HG03432 (cell line): ENCODE data around the gene SYNGR3.
"Not testable (repeated sequence)": the region's sequence is repeated elsewhere in the genome, so short reads cannot be mapped to it uniquely, and the experiment has no call there.

Experiments
- ATAC-seq: cut with Tn5 transposase; IDR thresholded peaks from one replicate; pipeline ENCODE4 v1.9.1; 2021; ENCODE audit warnings: mild to moderate bottlenecking, moderate library complexity; ENCODE audit not compliant: unreplicated experiment

The SYNGR3 gene

GRCh38 chr16:2026461-2027023 lies 36.8 kb downstream of the SYNGR3 start, which contains the start of gene NHERF2:
Gene NHERF2 (plus strand): TSS chr16:2026902. CDS start chr16:2027006, 104 bp downstream.
- no peak for ATAC-seq

GRCh38 chr16:2027024-2028010 lies 37.5 kb downstream of the SYNGR3 start:
- ATAC-seq = no peak

DNA sequence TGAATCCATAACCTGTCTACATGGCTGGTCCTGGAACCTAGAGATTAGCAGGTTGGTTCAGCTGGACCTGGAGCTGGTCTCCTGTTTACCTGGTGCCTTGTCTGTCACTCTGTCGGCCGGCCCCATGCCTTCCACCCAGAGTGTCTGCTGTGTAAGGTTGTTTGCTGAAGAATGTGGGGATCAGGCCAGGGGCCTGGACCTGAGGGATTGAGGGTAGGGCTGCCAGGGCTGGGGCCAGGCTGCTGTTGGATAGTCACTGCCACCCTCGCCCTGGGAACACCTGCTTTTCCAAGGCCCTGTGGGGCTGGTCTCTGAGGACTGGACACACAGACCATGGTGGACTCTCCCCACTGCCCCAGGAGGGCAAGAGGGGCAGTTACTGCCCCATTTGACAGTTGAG lies 38.4 kb downstream of the SYNGR3 start:
- ATAC-seq = no peak

- ATAC-seq = no peak
Observed at GRCh38 chr16:2028620-2029220, 39.0 kb downstream of the SYNGR3 start.

GRCh38 chr16:2029350-2029749 lies 39.6 kb downstream of the SYNGR3 start:
- ATAC-seq = no peak

DNA sequence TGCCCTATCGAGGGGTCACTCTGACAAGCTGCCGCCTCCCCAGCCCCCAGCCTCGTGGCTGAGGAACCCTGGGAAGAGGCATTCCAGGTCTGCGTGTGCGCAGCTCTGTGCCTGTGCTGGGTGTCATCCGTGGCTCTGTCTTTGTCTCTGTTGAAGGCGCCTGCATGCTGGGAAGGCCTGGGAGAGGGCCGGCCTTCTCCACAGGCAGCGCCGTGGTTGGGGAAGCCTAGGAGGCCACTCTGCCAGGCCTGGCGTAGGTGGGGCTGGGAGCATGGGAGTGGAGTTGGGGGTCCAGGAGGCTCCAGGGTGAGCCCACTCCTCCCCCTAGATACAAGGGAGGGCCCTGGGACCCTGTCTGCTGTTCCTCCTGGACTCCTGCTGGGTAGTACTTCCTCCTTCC lies 40.3 kb downstream of the SYNGR3 start:
- ATAC-seq = no peak

DNA sequence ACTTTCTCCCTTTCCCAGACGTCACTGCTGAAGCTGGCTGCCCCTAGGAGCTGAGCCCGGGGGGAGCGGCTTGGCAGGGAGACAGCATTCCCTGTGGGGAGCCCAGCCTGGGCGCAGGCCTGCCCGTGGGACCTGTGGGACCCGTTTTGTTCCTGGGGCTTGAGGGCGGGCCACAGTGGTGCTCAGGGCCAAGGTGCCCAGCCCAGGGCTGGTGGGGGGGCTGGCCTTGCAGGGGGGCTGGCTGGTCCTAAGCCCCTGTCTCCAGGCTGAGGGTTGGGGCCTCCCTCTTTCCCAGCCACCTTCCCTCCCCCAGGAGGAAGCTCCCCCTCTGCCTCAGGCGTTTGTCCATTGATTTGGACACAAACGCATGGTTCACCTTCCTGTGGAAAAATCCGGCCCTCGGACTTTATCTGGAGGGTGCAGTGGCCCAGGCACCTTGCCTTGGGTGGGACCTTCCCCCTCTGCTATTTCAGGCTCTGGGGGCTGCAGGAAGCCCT lies 41.4 kb downstream of the SYNGR3 start:
- ATAC-seq = no peak

GRCh38 chr16:2032285-2033056 lies 42.7 kb downstream of the SYNGR3 start:
- ATAC-seq = no peak

GRCh38 chr16:2033057-2033908 lies 43.5 kb downstream of the SYNGR3 start:
- ATAC-seq = no peak

DNA sequence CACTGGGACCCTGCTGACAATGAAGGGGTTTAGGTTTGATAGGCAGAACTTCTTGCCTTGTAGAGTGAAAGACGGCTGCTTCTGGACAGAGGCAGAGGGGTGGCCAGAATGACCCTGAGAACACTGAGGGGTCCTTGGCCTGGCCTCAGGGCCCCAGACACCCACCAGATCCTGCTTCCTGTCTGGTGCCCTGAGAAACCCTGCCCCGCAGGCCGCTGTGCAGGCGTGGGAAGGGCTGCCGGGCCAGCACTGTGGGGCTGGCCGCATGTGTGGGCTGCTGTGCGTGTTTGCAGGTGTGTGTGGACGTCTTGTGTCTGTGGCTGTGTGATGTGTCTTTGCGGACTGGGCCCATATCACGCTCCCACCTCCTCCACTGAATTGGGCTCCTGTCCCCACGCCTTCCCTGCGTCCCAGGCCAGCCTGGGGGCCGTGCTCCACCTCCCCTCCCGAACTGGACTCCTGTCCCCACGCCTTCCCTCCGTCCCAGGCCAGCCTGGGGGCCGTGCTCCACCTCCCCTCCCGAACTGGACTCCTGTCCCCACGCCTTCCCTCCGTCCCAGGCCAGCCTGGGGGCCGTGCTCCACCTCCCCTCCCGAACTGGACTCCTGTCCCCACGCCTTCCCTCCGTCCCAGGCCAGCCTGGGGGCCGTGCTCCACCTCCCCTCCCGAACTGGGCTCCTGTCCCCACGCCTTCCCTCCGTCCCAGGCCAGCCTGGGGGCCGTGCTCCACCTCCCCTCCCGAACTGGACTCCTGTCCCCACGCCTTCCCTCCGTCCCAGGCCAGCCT lies 44.3 kb downstream of the SYNGR3 start:
- ATAC-seq = not testable (repeated sequence)

DNA sequence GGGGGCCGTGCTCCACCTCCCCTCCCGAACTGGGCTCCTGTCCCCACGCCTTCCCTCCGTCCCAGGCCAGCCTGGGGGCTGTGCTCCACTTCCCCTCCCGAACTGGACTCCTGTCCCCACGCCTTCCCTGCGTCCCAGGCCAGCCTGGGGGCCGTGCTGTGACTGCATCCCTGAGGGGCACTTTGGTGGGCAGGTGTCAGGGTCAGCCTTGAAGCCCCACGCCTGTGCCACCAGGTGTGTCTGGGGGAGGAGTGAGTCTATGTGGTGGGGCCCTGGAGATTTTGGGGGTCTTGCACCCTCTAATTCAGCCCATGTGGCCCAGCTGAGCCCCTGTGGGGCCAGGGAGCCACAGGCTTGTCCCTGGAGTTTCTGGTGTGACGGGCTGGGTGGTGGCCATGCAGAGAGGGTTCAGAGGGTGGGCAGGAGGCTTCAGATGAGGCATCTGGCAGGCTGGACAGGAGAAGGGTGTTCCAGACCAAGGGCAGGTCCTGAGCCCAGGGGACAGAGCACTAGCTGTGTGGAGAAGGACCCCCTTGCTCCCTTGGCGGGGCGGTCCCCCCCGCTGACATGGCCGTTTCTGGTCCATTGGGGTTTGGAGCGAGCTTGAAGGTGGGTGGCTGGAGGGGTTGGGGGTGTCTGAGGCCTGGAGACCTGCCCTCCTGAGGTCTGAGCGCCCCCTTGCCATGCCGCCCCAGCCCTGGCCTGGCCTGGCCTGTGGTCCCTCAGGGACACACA lies 45.1 kb downstream of the SYNGR3 start:
- no peak for ATAC-seq

- ATAC-seq = no peak
Observed at GRCh38 chr16:2035431-2036199, 45.8 kb downstream of the SYNGR3 start.

GRCh38 chr16:2036200-2036966 lies 46.6 kb downstream of the SYNGR3 start:
- no peak for ATAC-seq

DNA sequence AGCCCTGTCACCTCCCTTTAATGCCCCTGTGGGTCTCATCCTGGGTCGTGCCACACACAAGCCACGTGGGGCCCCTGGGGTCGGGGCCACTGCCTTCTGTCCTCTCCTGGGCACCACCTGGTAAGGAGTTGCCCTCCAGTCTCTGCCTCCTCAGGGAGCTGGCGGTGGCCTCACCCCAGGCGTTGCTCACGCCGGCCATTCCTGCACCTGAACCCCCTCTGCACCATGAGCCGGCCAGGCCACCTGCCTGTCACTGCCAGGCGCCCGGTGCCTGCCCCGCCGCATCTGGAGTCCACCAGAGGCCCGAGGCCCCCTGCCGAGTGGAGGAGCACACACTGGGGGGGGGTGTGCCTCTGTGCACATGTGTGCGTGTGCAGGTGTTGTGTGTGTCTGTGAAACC lies 47.3 kb downstream of the SYNGR3 start:
- ATAC-seq = no peak

DNA sequence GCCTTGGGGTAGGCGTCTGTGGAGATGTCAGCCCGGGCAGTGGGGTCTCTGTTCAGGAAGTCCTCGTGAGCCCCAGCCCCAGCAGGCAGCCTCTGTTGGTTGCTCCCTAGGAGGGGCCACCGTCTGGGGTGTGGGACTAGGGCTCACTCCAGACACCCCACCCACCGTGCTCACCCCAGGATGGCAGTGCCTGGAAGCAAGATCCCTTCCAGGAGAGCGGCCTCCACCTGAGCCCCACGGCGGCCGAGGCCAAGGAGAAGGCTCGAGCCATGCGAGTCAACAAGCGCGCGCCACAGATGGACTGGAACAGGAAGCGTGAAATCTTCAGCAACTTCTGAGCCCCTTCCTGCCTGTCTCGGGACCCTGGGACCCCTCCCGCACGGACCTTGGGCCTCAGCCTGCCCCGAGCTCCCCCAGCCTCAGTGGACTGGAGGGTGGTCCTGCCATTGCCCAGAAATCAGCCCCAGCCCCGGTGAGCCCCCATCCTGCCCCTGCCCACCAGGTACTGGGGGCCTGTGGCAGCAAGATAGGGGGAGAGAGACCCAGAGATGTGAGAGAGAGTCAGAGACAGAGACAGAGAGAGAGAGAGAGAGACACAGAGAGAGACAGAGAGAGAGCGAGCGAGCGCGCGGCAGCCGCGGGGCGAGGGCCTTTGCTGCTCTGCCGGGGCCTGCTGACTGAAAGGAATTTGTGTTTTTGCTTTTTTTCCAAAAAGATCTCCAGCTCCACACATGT lies 48.0 kb downstream of the SYNGR3 start:
- ATAC-seq = no peak
